HFF-Myc (cell line): ENCODE data around the gene TMEM150C.

Experiments
- DNase-seq: peaks from one replicate; pipeline ENCODE4 v3.0.0-alpha.2; 2011; ENCODE audit warnings: low read depth; ENCODE audit errors: extremely low read depth
- H3K4me3 ChIP-seq: replicated peaks from 2 replicates; pipeline ENCODE4 v1.5.1; 2011; ENCODE audit warnings: low read depth, mild to moderate bottlenecking, control low read depth, low read length
- CTCF ChIP-seq: IDR thresholded peaks from 2 replicates; pipeline ENCODE4 v1.5.1; 2012; ENCODE audit warnings: mild to moderate bottlenecking, low read depth, low read length, control low read depth; ENCODE audit errors: missing control alignments

TMEM150C gene

GRCh38 chr4:82561786-82562563, at the start of gene TMEM150C:
TMEM150C (minus strand) TSS chr4:82561988; CDS start chr4:82504657, 57,331 bp downstream.
- H3K4me3 ChIP-seq = peak within 1 kb of the TSS; percentile 23
- no peak for TF ChIP-seq CTCF

GRCh38 chr4:82611527-82611926, 49.7 kb upstream of the TMEM150C start:
- no peak for TF ChIP-seq CTCF
- DNase-seq = no peak
- no peak overlapping the region for H3K4me3 ChIP-seq

More at GRCh38 chr4:82561786-82562563, at the start of gene TMEM150C:
- no peak for DNase-seq

GRCh38 chr4:82610041-82610440, 48.3 kb upstream of the TMEM150C start:
- DNase-seq = no peak
- no peak for TF ChIP-seq CTCF
- H3K4me3 ChIP-seq = no peak overlapping the region

- no peak for TF ChIP-seq CTCF
- DNase-seq = no peak
- no peak overlapping the region for H3K4me3 ChIP-seq
These were observed 44.8 kb upstream of the TMEM150C start for GRCh38 chr4:82606622-82607021.

- no peak for TF ChIP-seq CTCF
- no peak for DNase-seq
- H3K4me3 ChIP-seq = no peak overlapping the region
These were observed 42.7 kb upstream of the TMEM150C start for GRCh38 chr4:82604522-82604921.

- no peak overlapping the region for H3K4me3 ChIP-seq
- TF ChIP-seq CTCF = no peak
- no peak for DNase-seq
These were observed 39.6 kb upstream of the TMEM150C start for GRCh38 chr4:82601242-82602015.
